SK-N-SH treated with all-trans-retinoic acid at 6 μM for 48 hours (cell line): ENCODE results near the gene MGAT5B.

ENCODE experiments used
- ATAC-seq: fragments of 200-7000 bp; cut with Tn5 transposase; 3 replicates; pipeline ENCODE4 v1.9.1; 2020; ENCODE audit warnings: mild to moderate bottlenecking, moderate library complexity
- ARNTL ChIP-seq: fragments of 450-650 bp; formaldehyde crosslinking; IDR thresholded peaks from 2 replicates; pipeline ENCODE4 v1.5.0; 2020; ENCODE audit warnings: low read depth, mild to moderate bottlenecking, moderate library complexity, borderline replicate concordance
- CSDC2 ChIP-seq: fragments of 250-450 bp; sonication (Bioruptor Pico); IDR thresholded peaks from 2 replicates; pipeline ENCODE4 v1.5.0; 2020; ENCODE audit warnings: mild to moderate bottlenecking, moderate library complexity
- ESRRG ChIP-seq: fragments of 250-450 bp; sonication (Bioruptor Pico); IDR thresholded peaks from 2 replicates; pipeline ENCODE4 v1.6.1; 2021; ENCODE audit warnings: mild to moderate bottlenecking
- GLIS3 ChIP-seq: fragments of 250-450 bp; sonication (Bioruptor Pico); IDR thresholded peaks from 2 replicates; pipeline ENCODE4 v1.5.0; 2020; ENCODE audit warnings: mild to moderate bottlenecking, moderate library complexity
- OSR1 ChIP-seq: fragments of 250-450 bp; sonication (Bioruptor Pico); IDR thresholded peaks from 2 replicates; pipeline ENCODE4 v1.8.0; 2022; ENCODE audit warnings: moderate library complexity, mild to moderate bottlenecking, inconsistent platforms
- PPARA ChIP-seq: fragments of 250-450 bp; sonication (Bioruptor Pico); IDR thresholded peaks from 2 replicates; pipeline ENCODE4 v1.5.0; 2020; ENCODE audit warnings: mild to moderate bottlenecking, borderline replicate concordance
- RARB ChIP-seq: fragments of 250-450 bp; sonication (Bioruptor Pico); IDR thresholded peaks from 2 replicates; pipeline ENCODE4 v1.8.0; 2021; ENCODE audit warnings: mild to moderate bottlenecking, moderate library complexity
- TCF4 ChIP-seq: fragments of 250-450 bp; sonication (Bioruptor Pico); IDR thresholded peaks from 2 replicates; pipeline ENCODE4 v1.8.0; 2021; ENCODE audit warnings: mild to moderate bottlenecking, moderate library complexity, borderline replicate concordance
- TOX ChIP-seq: fragments of 250-450 bp; sonication (Bioruptor Pico); IDR thresholded peaks from 2 replicates; pipeline ENCODE4 v1.8.0; 2021; ENCODE audit warnings: mild to moderate bottlenecking, moderate library complexity, borderline replicate concordance
- ZC3H10 ChIP-seq: fragments of 250-450 bp; sonication (Bioruptor Pico); IDR thresholded peaks from 2 replicates; pipeline ENCODE4 v1.5.1; 2021; ENCODE audit warnings: mild to moderate bottlenecking, moderate library complexity
- ZFP3 ChIP-seq: fragments of 250-450 bp; sonication (Bioruptor Pico); IDR thresholded peaks from 2 replicates; pipeline ENCODE4 v1.5.0; 2020; ENCODE audit warnings: mild to moderate bottlenecking, moderate library complexity
- ZFP30 ChIP-seq: fragments of 450-650 bp; formaldehyde crosslinking; IDR thresholded peaks from 2 replicates; pipeline ENCODE4 v1.5.0; 2022; ENCODE audit warnings: mild to moderate bottlenecking, moderate library complexity
- ZNF565 ChIP-seq: fragments of 450-650 bp; formaldehyde crosslinking; conservative IDR thresholded peaks from 2 replicates; pipeline ENCODE4 v1.5.0; 2020; ENCODE audit warnings: low read depth, mild to moderate bottlenecking, moderate library complexity
- ZNF70 ChIP-seq: fragments of 450-650 bp; formaldehyde crosslinking; IDR thresholded peaks from 2 replicates; pipeline ENCODE4 v1.5.0; 2020; ENCODE audit warnings: mild to moderate bottlenecking, moderate library complexity
- ZNF8 ChIP-seq: fragments of 450-650 bp; formaldehyde crosslinking; IDR thresholded peaks from 2 replicates; pipeline ENCODE4 v1.5.0; 2020; ENCODE audit warnings: mild to moderate bottlenecking, moderate library complexity
- TF ChIP-seq, protein P1 (sequence below): fragments of 250-450 bp; sonication (Bioruptor Pico); IDR thresholded peaks from 2 replicates; pipeline ENCODE4 v1.8.0; 2020; ENCODE audit warnings: mild to moderate bottlenecking, moderate library complexity, borderline replicate concordance
- TF ChIP-seq, protein P2 (sequence below): fragments of 250-450 bp; sonication (Bioruptor Pico); IDR thresholded peaks from 2 replicates; pipeline ENCODE4 v1.5.0; 2020; ENCODE audit warnings: mild to moderate bottlenecking, moderate library complexity
- TF ChIP-seq, protein P3 (sequence below): fragments of 250-450 bp; sonication (Bioruptor Pico); IDR thresholded peaks from 2 replicates; pipeline ENCODE4 v1.8.0; 2021; ENCODE audit warnings: low read depth, mild to moderate bottlenecking, moderate library complexity, borderline replicate concordance

The MGAT5B gene

DNA sequence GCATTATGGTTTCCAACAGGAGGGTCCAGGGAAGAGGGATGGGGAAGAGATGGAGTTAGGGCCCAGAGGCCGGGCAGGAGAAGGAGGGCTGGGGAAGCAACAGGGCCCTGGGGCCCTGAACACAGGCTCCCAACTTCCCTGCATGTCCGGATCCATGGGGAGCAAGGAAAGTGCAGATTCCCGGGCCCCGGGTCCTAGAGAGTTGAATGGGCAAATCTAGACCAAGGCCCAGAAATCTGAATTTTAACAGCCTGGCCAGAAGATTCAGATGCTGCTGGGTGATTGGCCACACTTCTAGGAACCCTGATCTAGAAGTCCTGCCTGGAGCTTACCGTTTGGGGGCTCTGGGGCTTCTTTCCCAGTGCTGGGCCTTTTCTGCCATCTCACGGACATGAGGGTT lies 13.2 kb downstream of the MGAT5B start:
- no peak for ATAC-seq
- no peak for TF ChIP-seq ZFP3 (CRISPR knock-in tag)

DNA sequence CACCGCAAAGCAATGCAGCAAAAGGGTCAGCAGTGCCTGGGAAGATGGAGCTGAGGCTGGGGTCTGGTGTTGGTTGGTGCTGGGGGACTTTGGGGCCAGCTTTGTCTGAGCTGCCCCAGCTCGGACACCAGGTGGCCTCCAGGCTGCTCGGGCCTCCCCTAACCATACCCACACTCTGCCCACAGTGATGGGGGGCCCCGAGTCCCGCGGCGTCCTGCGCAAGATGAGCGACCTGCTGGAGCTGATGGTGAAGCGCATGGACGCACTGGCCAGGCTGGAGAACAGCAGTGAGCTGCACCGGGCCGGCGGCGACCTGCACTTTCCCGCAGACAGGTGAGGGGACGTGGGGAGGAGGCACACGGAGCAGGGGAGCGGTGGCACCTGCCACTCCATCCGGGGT lies 13.8 kb downstream of the MGAT5B start:
- ATAC-seq: no peak
- TF ChIP-seq, protein P1, sequence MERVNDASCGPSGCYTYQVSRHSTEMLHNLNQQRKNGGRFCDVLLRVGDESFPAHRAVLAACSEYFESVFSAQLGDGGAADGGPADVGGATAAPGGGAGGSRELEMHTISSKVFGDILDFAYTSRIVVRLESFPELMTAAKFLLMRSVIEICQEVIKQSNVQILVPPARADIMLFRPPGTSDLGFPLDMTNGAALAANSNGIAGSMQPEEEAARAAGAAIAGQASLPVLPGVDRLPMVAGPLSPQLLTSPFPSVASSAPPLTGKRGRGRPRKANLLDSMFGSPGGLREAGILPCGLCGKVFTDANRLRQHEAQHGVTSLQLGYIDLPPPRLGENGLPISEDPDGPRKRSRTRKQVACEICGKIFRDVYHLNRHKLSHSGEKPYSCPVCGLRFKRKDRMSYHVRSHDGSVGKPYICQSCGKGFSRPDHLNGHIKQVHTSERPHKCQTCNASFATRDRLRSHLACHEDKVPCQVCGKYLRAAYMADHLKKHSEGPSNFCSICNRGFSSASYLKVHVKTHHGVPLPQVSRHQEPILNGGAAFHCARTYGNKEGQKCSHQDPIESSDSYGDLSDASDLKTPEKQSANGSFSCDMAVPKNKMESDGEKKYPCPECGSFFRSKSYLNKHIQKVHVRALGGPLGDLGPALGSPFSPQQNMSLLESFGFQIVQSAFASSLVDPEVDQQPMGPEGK (CRISPR knock-in tag): no peak
- TF ChIP-seq GLIS3 (CRISPR knock-in tag): no peak
- TF ChIP-seq, protein P2, sequence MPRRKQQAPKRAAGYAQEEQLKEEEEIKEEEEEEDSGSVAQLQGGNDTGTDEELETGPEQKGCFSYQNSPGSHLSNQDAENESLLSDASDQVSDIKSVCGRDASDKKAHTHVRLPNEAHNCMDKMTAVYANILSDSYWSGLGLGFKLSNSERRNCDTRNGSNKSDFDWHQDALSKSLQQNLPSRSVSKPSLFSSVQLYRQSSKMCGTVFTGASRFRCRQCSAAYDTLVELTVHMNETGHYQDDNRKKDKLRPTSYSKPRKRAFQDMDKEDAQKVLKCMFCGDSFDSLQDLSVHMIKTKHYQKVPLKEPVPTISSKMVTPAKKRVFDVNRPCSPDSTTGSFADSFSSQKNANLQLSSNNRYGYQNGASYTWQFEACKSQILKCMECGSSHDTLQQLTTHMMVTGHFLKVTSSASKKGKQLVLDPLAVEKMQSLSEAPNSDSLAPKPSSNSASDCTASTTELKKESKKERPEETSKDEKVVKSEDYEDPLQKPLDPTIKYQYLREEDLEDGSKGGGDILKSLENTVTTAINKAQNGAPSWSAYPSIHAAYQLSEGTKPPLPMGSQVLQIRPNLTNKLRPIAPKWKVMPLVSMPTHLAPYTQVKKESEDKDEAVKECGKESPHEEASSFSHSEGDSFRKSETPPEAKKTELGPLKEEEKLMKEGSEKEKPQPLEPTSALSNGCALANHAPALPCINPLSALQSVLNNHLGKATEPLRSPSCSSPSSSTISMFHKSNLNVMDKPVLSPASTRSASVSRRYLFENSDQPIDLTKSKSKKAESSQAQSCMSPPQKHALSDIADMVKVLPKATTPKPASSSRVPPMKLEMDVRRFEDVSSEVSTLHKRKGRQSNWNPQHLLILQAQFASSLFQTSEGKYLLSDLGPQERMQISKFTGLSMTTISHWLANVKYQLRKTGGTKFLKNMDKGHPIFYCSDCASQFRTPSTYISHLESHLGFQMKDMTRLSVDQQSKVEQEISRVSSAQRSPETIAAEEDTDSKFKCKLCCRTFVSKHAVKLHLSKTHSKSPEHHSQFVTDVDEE (CRISPR knock-in tag): no peak
- TF ChIP-seq ESRRG (CRISPR knock-in tag): no peak
- no peak for TF ChIP-seq OSR1 (CRISPR knock-in tag)
- no peak for TF ChIP-seq ZNF565 (CRISPR knock-in tag)
- no peak for TF ChIP-seq RARB (CRISPR knock-in tag)
- no peak for TF ChIP-seq CSDC2 (CRISPR knock-in tag)
- no peak for TF ChIP-seq ZFP30 (CRISPR knock-in tag)

DNA sequence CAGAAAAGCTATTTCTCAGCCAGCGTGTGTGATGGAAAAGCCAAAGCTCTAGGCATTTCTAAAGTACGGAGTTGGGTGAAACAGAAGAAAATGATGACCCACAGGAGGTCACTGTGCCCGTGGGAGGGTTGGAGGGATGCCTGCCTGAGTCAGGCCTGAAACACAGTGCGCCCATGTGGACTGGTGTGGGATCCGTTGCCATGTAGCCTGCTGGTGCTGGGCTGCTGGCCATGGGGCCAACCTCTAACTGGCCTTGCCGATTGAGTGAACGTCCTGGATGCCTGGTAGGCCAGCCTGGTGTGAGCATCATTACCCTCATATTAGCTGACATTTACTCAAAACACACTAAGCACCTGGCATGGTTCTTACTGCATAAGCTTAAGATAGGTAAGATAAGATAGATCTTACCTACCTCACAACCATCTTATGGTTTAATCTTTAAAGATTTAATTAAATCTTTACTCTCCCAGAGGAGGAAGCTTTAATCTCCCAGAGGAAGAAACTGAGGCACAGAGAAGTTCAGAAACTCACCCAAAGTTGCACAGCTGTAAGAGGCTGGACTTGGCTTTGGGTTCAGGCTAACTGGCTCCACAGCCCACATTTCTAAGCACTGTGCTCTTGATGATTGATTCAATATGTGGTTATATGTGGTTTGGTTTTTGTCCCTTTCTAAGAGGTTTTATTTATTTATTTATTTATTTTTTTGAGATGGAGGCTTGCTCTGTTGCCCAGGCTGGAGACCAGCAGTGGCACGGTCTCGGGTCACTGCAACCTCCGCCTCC lies 15.7 kb downstream of the MGAT5B start:
- TF ChIP-seq, protein P3, sequence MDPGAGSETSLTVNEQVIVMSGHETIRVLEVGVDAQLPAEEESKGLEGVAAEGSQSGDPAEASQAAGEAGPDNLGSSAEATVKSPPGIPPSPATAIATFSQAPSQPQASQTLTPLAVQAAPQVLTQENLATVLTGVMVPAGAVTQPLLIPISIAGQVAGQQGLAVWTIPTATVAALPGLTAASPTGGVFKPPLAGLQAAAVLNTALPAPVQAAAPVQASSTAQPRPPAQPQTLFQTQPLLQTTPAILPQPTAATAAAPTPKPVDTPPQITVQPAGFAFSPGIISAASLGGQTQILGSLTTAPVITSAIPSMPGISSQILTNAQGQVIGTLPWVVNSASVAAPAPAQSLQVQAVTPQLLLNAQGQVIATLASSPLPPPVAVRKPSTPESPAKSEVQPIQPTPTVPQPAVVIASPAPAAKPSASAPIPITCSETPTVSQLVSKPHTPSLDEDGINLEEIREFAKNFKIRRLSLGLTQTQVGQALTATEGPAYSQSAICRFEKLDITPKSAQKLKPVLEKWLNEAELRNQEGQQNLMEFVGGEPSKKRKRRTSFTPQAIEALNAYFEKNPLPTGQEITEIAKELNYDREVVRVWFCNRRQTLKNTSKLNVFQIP (CRISPR knock-in tag): no peak
- TF ChIP-seq ESRRG (CRISPR knock-in tag) (no peak), ZC3H10 (CRISPR knock-in tag) (no peak), ZNF565 (CRISPR knock-in tag) (no peak), ARNTL (CRISPR knock-in tag) (no peak), RARB (CRISPR knock-in tag) (no peak), ZFP30 (CRISPR knock-in tag) (no peak), CSDC2 (CRISPR knock-in tag) (no peak), ZNF8 (no peak), TOX (no peak)
- TF ChIP-seq, protein P2 (CRISPR knock-in tag): no peak

DNA sequence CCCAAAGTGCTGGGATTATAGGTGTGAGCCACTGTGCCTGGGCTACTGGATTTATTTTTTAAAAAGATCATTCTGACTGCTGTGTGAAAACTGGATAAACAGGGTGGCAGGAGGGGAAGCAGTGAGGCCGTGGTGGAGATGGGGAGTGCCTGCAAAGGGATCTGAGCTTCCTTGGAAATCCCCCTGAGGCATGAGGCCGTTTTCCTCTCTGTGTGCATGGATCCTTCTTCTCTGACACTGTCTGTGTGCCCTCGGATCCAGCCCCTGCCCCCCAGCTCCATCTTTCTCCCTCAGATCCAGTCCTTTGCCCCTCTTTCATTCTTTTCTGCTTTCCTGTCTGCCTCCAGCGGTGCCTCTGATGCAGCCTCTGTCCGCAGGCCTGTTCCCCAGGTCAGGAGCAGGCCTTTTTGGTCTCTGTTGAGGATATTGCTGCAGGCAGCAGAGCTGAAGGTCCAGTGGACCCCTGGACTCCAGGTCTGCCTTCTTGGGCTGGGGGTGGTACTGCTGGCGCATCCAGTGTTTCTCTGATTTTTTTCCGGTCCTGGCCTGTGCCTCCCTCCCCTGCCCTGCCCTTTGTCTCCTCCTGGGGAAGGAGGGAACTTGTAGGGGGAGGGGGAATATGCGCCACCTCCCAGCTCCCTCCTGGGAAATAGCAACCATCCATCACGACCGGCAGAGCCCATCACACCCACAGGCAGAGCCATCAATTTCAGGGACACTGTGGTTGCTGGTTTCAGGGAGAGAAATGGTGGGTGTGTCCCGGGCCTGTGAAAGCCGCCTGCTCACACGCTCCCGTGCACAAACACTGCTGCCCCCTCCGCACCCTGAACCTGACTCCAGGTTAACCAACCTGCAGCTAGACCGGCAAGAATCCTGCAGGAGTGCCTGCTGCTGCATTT lies 17.0 kb downstream of the MGAT5B start:
- TF ChIP-seq ARNTL (CRISPR knock-in tag) (no peak), TCF4 (CRISPR knock-in tag) (no peak), ZFP30 (CRISPR knock-in tag) (no peak), RARB (CRISPR knock-in tag) (no peak), ZC3H10 (CRISPR knock-in tag) (no peak), OSR1 (CRISPR knock-in tag) (no peak), ZNF70 (CRISPR knock-in tag) (no peak), PPARA (no peak)
- TF ChIP-seq, protein P1 (CRISPR knock-in tag): no peak
- no peak for ATAC-seq

More for the DNA sequence above, 15.7 kb downstream of the MGAT5B start:
- ATAC-seq: no peak
